Tibial nerve (tissue), 4 donors: ENCODE results near the gene SLC44A3.

Experiments used
- CTCF ChIP-seq, 5 experiments: fragments of 200-600 bp in 3 of 5; fragments of 450-650 bp in 2 of 5; sonication (generic) in 3 of 5; IDR thresholded peaks; one replicate each; pipeline ENCODE4 v1.5.1; 2016 to 2019; ENCODE audit warnings: antibody characterized with exemption in 5 of 5, mild to moderate bottlenecking in 3 of 5, moderate library complexity in 2 of 5
- EP300 ChIP-seq, 2 donors: sonication (generic); formaldehyde crosslinking; IDR thresholded peaks; one replicate each; pipeline ENCODE4 v1.6.1; 2017; ENCODE audit warnings: antibody characterized with exemption in 2 of 2, mild to moderate bottlenecking in 1 of 2
- POLR2A ChIP-seq, 2 donors: fragments of 450-650 bp; IDR thresholded peaks; one replicate each; pipeline ENCODE4 v1.6.1; 2017; ENCODE audit warnings: antibody characterized with exemption in 2 of 2, mild to moderate bottlenecking in 2 of 2, moderate library complexity in 2 of 2

GRCh38 chr1:94934551-94934950 lies 114.4 kb downstream of the SLC44A3 start:
- TF ChIP-seq POLR2A (IDR thresholded peaks at IDR 0.05) (no peak), CTCF (IDR thresholded peaks at IDR 0.05) (no peak), EP300 (IDR thresholded peaks at IDR 0.05) (no peak)
